ENCODE measurements around the gene MCM9.
"Not testable (repeated sequence)": the region's sequence is repeated elsewhere in the genome, so short reads cannot be mapped to it uniquely, and the experiment has no call there.

MCM9 gene

GRCh38 chr6:118893064-118893806 is 41.7 kb downstream of the MCM9 start:
- peak; percentile 77 for DNase-seq

- DNase-seq = no peak
These were observed 42.5 kb downstream of the MCM9 start for GRCh38 chr6:118892355-118892991.

- DNase-seq = no peak
These were observed 43.8 kb downstream of the MCM9 start for GRCh38 chr6:118890997-118891790.

- no peak for DNase-seq
These were observed 45.8 kb downstream of the MCM9 start for GRCh38 chr6:118889163-118889562.

- no peak for DNase-seq
These were observed 48.3 kb downstream of the MCM9 start for GRCh38 chr6:118886641-118887040.

GRCh38 chr6:118882314-118882905 is 52.5 kb downstream of the MCM9 start:
- DNase-seq = no peak

GRCh38 chr6:118881440-118882313 is 53.3 kb downstream of the MCM9 start:
- no peak for DNase-seq

- no peak for DNase-seq
These were observed 57.2 kb downstream of the MCM9 start for GRCh38 chr6:118877806-118878205.

- DNase-seq = no peak
These were observed 58.1 kb downstream of the MCM9 start for GRCh38 chr6:118876814-118877213.

GRCh38 chr6:118876198-118876597 is 58.8 kb downstream of the MCM9 start:
- no peak for DNase-seq

GRCh38 chr6:118875672-118876071 is 59.3 kb downstream of the MCM9 start:
- DNase-seq = no peak

- DNase-seq = no peak
These were observed 61.7 kb downstream of the MCM9 start for GRCh38 chr6:118873239-118873638.

- no peak for DNase-seq
These were observed 62.2 kb downstream of the MCM9 start for GRCh38 chr6:118872726-118873125.

- DNase-seq = no peak
These were observed 62.6 kb downstream of the MCM9 start for GRCh38 chr6:118872318-118872717.

GRCh38 chr6:118871331-118871730 is 63.6 kb downstream of the MCM9 start:
- no peak for DNase-seq

GRCh38 chr6:118869894-118870589 is 64.9 kb downstream of the MCM9 start:
- no peak for DNase-seq

GRCh38 chr6:118869350-118869749 is 65.6 kb downstream of the MCM9 start:
- no peak for DNase-seq

GRCh38 chr6:118868901-118869300 is 66.1 kb downstream of the MCM9 start:
- DNase-seq = not testable (repeated sequence)

GRCh38 chr6:118867181-118867580 is 67.8 kb downstream of the MCM9 start:
- DNase-seq = no peak

GRCh38 chr6:118865100-118865391 is 69.9 kb downstream of the MCM9 start:
- DNase-seq = no peak

- no peak for DNase-seq
These were observed 70.4 kb downstream of the MCM9 start for GRCh38 chr6:118864341-118865099.
